GM19023 (cell line): Measurements from ENCODE around the gene HEPN1.

Experiments used
- ATAC-seq: cut with Tn5 transposase; IDR thresholded peaks from one replicate; pipeline ENCODE4 v1.9.1; 2021; ENCODE audit warnings: mild to moderate bottlenecking, moderate library complexity; ENCODE audit not compliant: unreplicated experiment

Gene HEPN1

DNA sequence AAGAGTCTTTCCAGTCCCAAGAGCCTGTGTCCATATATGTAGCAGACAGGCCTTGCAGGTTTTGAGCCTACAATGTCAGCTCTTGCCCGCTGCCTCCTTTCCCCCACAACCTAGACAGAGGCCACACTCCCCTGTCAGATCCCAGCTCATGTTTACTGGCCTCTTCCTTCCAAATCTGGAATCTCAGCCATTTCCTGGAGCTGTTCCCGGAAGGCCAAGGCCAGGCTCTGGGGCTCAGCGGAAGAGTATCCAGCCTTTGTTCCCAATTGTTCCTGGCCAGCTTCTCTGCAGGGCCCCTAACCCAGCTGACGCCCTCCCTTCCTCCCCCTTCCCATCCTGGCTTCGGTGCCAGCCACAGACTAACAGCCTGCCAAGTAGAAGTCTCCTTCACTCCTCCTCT, 20.3 kb upstream of the HEPN1 start:
- no peak for ATAC-seq

DNA sequence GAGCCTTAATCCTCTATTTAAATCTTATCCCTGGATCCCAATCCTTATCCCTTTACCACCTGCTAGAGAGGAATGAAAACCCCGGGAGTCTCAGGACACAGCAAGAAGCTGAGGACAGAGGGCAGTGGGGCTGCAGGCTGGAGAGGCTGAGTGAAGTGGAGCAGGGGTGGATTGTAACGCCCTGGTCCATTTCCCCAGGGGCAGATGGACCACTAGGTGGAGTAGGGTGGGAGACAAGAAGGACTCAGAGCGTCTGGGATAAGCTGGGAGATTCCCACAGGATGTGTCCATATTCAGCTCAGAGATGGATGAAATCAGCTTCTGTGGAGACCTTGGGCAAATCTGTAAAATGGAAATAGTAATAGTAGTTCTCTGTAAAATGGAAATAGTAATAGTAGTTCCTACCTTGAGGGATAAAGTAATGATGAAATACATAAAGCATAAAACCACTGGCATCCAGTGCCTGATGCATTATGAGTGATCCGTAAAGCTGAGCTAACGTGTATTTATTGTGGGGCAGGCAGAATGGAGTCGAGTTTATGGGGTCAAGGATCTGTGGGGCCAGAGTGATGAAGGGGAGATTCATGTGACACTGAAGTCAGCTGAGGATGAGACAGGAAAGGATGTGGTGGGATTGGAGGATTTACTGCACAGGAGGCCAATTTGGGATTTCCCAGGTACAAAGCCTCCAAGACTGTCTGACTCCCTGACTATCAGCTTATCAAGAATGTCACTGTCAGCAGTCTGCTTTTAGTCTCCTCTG, 19.5 kb upstream of the HEPN1 start:
- no peak for ATAC-seq

DNA sequence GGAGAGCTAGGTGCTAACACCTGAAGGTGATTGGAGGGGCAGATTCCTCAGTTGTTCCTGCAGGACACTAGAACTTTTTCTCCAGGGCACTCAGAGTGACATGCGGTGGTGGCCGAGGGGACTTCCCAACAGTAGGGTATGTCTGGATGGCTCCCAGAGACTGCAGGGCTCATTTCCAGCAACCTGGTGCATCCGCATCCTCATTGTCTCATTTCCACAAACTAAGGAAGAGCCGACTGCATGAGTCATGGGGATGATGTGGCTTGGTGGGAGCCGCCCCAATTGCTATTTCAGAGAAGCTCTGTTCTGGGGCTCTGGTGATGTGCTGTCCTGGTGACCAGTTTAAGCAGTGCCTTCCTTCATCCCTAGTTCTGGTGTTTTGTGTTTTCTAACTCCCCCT, 18.6 kb upstream of the HEPN1 start:
- no peak for ATAC-seq

DNA sequence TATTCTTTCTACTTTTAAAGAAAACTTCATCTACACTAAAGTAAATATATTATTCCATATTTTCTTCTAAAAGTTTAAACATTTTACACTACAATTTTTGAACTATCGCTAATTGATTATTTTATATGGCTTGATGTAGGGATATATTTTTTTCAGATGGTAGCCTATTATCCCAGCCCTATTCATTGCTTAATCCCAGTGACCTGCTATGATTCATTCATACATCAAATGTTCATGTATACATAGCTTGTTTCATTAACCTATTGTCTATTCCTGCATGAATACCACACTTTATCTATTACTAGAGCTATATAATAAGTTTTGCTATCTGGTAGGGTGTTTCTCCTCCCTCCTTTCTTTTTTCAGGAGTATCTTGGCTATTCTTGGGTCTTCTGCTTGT, 16.4 kb upstream of the HEPN1 start:
- no peak for ATAC-seq

DNA sequence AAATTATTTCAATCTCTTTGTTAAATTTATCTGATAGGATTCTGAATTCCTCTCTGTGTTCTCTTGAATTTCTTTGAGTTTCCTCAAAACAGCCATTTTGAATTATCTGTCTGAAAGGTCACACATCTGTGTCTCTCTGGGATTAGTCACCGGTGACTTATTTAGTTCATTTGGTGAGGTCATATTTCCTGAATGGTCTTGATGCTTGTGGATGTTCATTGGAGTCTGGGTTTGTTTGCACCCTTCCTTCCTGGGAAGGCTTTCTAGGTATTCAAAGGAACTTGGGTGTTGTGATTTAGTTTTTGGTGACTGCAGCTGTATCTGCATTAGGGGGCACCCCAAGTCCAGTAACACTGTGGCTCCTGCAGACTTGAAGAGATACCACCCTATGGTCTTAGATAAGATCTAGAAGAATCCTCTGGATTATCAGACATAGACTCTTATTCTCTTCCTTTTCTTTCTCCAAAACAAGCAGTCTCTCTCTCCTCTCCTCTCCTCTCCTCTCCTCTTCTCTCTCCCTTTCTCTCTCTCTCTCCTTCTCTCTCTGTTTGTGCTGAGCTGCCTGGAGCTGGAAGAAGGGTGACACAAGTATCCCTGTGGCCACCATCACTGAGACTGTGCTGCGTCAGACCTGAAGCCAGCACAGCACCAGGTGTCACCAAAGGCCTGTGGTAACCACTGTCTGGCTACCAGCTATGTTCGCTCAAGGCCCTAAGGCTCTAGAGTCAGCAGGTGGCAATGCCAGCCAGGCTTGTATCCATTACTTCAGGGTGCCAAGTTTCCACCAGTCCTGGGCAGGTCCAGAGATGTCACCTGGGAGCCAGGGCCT, 3.3 kb upstream of the HEPN1 start:
- ATAC-seq = no peak

DNA sequence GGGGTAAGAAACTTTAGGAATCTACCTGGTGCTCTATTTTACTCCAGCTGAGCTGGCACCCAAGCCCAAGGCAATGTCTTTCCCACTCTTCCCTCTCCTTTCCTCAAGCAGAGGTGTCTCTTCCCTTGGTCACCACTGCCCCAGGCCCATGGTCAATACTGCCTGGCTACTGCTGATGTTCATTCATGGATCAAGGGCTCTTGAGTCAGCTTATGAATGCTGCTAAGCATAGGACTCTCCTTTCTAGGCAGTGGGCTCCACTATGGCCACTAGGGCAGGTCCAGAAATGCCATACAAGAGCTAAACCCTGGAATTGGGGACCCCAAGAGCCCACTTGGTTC, 2.7 kb upstream of the HEPN1 start:
- no peak for ATAC-seq

DNA sequence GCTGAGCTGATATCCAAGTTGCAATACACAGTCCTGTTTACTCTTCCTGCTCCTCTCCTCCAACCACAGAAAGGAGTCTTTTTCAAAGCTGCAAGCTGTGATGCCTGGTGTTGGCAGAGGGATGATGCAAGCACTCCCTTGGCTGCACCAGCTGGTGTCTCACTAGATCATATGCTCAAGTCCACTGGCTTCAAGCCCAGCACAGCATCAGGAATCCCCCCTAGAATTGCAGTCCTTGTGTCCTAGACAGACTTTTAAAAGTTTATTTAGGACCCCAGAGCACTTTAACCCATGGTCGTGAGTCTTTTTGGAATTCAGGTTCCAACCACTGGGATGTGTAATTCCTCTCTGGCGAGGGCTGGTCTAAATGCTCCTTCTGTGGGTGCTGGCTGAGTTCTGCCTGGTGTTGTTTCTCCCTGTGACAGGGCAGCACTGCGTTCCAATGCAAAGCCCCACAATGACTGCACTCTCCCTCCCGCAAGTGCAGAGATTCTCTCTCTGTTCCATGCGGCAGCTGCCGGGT, 1.9 kb upstream of the HEPN1 start:
- ATAC-seq = no peak

DNA sequence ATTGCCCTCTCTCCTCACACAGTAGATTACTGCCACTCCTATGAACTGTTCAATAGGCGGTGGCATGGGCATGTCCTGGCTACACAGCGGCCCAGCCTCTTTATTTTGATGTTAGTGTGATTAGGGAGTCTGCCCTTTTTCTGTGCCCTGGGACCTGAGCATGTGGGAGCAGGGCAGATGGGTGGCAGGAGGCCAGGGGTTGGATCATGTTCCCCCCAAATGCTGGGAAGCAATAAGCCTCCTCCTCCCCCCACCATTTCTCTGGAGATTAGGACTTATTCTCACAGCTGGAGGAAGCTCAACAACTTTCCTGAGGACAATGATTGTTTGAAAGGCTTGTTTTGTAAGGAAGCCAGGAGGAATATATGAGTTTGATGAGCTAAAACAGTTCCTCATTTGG, 848 bp downstream of the HEPN1 start:
- no peak for ATAC-seq

DNA sequence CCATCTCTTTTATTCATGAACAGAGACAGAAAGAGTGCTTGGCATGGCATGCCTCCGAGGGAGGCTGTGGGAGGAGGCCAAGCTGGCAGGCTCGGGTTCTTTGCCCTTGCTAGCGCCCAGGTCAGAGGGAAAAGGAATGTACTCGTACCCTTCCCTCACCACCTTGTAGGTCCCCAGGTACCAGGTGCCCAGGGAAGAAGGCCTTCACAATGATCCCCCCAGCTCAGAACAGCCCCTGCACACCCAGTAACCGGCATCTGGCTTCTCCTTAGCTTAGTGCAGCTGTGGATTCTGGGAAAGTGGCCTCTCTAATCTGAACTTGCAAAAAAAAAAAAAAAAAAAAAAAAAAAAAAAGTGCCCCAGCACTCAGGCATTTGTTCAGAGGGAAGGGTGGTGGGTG, 1.3 kb downstream of the HEPN1 start:
- ATAC-seq = no peak

DNA sequence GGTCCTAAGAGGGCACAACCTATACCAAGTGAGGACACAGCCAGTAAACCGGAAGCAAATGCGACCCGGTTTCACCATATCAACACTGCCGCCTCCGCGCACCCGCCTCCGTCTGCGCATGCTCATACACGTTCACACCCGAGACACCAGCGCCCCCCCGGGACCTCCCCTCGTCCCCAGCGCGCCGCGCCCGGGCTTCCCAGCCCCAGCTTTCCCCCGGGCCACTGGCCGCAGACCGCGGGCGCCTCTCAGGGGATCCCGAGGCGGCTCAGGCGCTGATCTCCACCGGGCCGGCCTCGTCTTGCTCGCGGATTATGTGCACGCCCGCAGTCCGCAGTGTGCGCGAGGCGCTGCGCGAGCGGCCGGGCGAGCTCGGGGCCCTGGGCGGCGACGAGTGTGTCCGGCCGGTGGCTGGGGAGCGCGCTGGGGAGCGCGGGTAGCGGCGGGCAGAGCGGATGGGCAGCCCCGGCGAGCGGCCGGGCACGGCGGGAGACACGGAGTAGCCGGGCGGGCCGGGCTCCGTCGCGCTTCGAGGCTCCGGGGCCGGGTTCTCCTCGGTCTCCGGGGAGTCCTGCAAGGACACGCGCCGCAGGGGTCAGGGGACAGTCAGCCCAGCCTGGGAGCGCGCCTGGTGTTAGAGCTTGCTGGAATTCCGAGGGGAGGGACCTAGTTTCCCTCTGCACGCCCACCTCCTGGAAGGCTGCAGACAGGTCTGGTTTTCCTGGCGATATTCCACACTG, 2.0 kb downstream of the HEPN1 start:
- peak; percentile 69 for ATAC-seq

DNA sequence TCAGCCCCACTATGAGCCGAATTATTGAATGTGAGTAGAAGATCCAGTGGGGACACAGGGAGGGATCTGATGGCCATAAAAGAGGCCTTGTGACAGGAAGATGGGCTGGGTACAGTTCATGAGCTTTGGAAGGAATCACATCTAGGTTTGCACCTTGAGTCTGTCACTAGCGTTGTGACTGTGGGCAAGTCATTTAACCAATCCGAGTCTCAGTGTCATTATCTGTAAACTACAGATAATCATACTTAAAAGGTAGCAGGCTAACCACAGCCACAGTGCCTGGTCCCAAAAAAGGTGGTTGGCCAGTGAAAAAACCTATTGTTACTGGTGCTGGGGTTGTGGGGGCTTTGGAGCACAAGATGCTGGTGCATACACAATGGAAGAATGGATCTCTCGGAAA, 3.8 kb downstream of the HEPN1 start:
- ATAC-seq = no peak

DNA sequence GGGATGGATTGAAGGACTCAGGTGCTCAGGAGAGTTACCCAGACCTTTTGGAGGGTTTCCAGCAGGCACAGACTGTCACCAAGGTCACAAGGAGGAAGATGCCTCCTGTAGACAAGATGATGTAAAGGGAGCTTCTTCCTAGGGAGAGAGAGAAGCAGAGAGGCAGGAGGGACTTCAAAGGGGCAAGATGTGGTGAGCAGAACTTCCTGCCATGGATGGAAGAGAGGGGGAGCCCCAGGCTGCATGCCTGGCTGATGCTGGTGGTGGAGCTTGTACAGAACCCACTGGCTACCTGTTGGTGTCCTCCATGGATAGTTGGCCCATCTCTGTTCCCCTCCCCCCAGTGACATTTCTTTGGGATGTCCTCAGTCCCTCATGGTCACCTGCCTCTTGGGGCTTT, 4.2 kb downstream of the HEPN1 start:
- ATAC-seq = no peak

DNA sequence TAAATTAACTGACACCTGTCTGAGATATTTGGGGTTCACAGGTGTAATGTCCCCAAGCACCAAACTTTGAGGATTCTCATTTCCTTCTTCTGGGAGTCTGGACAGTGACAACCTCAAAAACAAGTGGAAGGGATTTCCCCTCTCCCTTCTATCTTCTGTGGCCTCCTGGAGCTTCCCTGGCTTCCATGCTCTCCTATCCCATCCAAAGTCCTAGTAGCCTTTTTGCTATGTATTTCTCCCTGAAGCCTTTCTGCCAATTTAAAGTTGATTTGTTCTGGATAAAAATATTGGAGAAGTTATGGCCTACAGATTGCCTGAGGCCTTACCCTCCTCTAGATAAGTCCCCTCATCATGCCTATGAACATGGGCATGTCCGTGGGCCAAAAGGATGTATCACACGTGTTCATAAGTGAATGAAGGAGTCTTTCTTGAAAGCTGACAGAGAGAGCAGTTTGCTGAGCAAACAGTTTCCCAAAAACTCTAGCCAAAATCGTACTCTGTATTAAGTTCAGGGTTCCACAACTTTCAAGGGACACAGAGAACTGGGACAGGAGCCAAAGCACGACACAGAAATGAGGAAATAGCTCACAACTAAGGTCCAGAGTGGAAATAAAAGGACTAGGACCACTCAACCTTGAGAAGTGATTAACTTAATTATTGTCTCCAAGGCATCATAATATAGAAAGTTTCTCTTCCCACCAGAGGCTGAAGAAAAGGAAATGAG, 10.1 kb downstream of the HEPN1 start:
- no peak for ATAC-seq

DNA sequence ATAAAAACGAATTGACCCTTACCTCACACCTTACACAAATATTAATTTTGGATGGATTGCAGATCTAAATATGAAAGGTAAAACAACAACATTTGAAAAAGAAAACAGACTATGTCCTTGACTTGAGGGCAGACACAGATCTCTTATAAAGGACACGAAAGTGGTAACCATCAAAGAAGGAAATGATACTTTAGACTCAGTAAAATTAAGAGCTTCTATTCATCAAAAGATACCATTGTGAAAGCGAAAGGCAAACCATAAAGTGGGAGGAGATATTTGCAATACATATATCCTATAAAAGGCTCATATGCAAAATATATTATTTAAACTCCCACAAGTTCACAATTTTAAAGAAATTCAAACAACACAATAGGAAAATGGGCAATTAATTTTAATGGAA, 11.7 kb downstream of the HEPN1 start:
- no peak for ATAC-seq

DNA sequence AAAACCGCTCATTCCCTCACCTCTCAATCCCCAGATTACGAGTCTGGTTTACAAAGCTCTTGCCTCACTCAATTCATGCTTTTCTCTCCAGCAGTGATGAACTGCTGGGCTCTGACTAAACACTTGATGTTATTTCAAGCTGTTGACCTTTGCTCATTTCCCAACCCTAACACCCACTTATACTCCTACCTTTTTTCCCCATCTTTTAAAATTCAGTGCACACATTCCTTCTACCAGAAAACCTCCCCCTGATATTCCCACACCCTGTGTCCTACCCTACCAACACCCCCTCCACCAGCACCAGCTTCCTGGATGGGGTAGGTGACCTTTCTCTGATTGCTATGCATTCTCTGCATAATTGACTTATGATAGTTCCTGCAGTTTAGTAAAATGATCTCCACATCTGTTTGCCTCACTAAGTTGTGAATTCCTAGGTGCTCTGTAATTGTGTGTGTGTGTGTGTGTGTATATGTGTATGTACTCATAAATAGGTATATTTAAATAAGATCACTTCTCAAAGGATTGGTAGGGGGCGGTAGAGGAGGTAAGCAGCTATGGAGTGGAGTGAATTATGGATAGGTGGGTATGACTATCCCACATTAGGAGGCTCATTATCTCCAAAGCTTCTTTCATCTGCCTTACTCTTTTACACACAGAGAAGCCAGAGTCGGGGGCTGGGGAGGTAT, 16.0 kb downstream of the HEPN1 start:
- no peak for ATAC-seq

DNA sequence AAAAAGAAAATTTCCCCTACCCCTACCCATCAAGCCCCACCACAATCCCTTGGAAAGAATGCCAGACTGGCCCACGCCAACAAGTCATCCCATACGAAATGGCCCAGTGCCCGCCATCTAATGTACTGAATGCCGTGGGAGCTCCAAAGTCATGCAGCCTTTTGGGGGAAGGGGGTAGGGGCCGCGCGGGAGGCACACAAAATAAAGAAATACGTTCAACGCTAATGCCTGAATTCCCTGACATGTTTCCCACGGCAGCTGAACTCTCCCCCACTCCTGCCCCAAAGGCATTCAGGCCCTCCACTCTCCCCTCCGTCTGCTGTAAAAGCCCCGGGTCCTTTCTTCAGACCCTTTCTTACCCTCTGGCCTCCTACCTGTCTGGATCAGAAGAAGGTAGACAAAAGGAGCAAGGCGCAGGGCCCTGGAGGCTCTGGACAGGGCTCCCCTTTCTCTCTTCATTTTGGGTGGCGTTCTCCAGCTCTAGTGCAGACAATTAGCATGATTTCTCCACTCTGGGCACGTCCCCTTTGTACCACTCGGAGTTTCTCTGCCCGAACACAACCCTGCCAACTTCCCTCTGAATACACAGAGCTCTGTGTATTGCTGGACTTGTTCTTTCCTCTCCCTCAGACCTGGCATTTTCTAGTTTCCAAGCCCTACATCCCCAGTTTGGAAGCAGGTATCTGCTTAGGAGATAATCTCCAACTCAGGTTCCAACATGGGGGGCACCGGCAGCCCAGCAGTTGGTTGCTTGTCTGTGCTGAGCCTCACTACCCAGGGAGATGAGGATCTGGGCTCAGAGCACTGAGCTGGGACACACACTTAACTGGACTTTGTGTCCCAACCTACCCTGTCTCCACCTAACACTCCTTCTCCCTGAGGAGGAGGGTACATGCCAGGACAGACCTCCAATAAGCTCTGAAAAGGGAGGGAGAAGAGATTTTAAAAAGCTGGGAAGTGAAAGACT, 16.8 kb downstream of the HEPN1 start, which contains the start of gene HEPACAM:
Gene HEPACAM, minus strand, starts transcription at position 500 of the 967 bp plus-strand sequence. Its CDS starts 41 bp downstream, at position 459.
- ATAC-seq = no peak

DNA sequence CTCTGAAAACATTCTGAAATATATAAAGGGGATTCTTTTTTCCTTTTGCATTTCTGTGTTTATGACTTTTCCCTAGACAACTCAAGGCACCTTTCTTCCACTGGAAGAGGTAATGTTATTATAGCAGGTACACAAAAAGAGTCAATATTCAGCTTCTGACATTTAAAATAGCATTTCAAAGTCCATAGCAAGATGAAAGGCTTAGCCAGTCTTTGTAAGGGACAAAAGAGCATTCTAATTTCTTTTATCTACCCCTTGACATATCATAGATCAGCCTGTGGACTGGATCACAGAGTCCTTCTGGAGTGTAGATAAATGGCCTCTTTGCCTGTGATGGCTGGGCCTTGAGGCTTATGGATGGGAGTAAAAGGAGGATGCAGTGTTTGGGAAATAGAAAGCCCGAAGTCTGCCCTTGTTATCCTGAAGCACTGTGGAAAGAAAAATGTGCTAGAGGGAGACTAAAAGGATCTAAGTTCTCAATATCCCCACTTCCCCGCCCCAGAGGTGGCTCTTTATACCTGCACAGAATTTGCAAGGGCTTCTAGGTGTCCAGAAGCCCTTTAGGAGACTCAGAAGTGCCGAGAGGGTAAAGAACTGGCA, 18.4 kb downstream of the HEPN1 start:
- ATAC-seq = no peak

DNA sequence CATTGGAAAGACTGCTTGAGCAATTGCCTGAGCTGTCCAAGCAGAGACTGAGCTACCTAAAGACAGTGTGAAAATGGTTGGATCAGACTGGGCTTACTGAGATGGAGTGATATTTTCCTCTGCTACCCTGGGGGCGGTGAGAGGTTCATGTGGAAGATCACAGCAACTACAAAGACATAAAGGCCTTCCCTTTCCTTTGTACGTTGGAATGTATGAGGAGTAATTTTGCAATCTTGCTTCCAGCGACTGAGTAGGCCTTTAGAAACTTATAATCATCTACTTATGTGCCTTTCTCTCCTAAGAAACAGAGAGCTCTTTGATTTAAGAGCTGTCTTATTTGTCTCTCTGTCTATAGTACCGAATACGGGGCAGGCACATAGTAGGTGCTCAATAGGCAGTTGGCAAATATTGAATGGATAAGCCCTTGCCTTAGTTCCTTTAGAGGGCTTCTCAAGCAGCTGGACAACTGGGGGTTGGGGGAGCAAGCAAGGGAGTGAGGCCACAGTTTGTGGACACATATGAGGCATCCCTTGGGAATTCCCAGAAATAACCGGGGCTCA, 19.2 kb downstream of the HEPN1 start:
- no peak for ATAC-seq
